K562 (cell line): ENCODE results near the gene WT1. TPM values are rescaled to one million over a fixed set of nuclear protein-coding genes. Genes with fewer than 3 reads are reported as not detected.

Experiments used
- FOXJ2 ChIP-seq: fragments of 200-800 bp; sonication (Bioruptor generic); IDR thresholded peaks from 2 replicates; pipeline ENCODE4 v1.6.1; 2016; ENCODE audit warnings: missing genetic modification characterization, missing compliant biosample characterization
- GTF2F1 ChIP-seq: IDR thresholded peaks from 2 replicates; pipeline ENCODE4 v1.6.1; 2011; ENCODE audit warnings: low read depth, low read length, improper control_type of control experiment
- KLF16 ChIP-seq: IDR thresholded peaks from 2 replicates; pipeline ENCODE4 v1.6.1; 2016; ENCODE audit warnings: antibody characterized with exemption
- KLF6 ChIP-seq: fragments of 250-450 bp; sonication (Bioruptor Pico); IDR thresholded peaks from 2 replicates; pipeline ENCODE4 v1.4.0; 2020; ENCODE audit warnings: mild to moderate bottlenecking, moderate library complexity, borderline replicate concordance
- LEF1 ChIP-seq: fragments of 450-650 bp; IDR thresholded peaks from 2 replicates; pipeline ENCODE4 v1.6.1; 2016; ENCODE audit warnings: mild to moderate bottlenecking
- SIX5 ChIP-seq, 2 experiments: IDR thresholded peaks; 2 replicates each; pipeline ENCODE4 v1.6.1; 2011; ENCODE audit warnings: low read length in 2 of 2, borderline replicate concordance in 1 of 2, low read depth in 1 of 2, mild to moderate bottlenecking in 1 of 2, moderate library complexity in 1 of 2; ENCODE audit not compliant: insufficient read depth in 1 of 2
- WHSC1 ChIP-seq: IDR thresholded peaks from one replicate; pipeline ENCODE4 v1.6.1; 2012; ENCODE audit warnings: low read length, control low read depth, inconsistent platforms
- YY1 ChIP-seq, 3 experiments: IDR thresholded peaks; 2 replicates each; pipeline ENCODE4 v1.6.1; 2011; ENCODE audit warnings: low read length in 2 of 3, mild to moderate bottlenecking in 2 of 3, moderate library complexity in 2 of 3, borderline replicate concordance in 1 of 3, control low read depth in 1 of 3, low read depth in 1 of 3; ENCODE audit not compliant: insufficient read depth in 3 of 3, insufficient replicate concordance in 2 of 3, control insufficient read depth in 1 of 3, insufficient read length in 1 of 3; ENCODE audit errors: extremely low read depth in 1 of 3
- ZNF140 ChIP-seq: fragments of 250-450 bp; sonication (Bioruptor Pico); IDR thresholded peaks from 2 replicates; pipeline ENCODE4 v1.8.0; 2021; ENCODE audit warnings: moderate library complexity, mild to moderate bottlenecking, inconsistent platforms
- ZNF408 ChIP-seq: fragments of 250-450 bp; sonication (Bioruptor Pico); IDR thresholded peaks from 2 replicates; pipeline ENCODE4 v1.4.0; 2020; ENCODE audit warnings: low read depth, mild to moderate bottlenecking, moderate library complexity
- polyA plus RNA-seq, 8 experiments: library from polyadenylated mRNA; depleted of rRNA in 4 of 8; stranded (reverse) in 5 of 8; unstranded in 3 of 8; fragments of >200 nt; fragmentation: Nextera tagmentation in 2 of 8; fragmentation: Illumina TruSeq in 1 of 8; extraction: Ambion mirVana in 2 of 8; extraction: Trizol in 1 of 8; gene quantifications; 2 replicates each; pipeline versions ENCODE4 v1.2.1 to v1.2.3, GENCODE V29; 2011 to 2014; ENCODE audit warnings: inconsistent platforms in 1 of 8, missing spikeins in 1 of 8
- total RNA-seq, 7 experiments: library from RNA; depleted of rRNA in 6 of 7; stranded (reverse); fragments of >200 nt in 6 of 7; fragmentation: Illumina TruSeq in 2 of 7; extraction: Trizol in 2 of 7; gene quantifications; 2 replicates each; pipeline versions ENCODE4 v1.2.1 to v1.2.3, GENCODE V29; 2011 to 2021; ENCODE audit warnings: low replicate concordance in 1 of 7
- TF ChIP-seq, protein P1 (sequence below): fragments of 450-650 bp; IDR thresholded peaks from 2 replicates; pipeline ENCODE4 v1.6.1; 2017; ENCODE audit warnings: antibody characterized with exemption
- TF ChIP-seq, protein P2 (sequence below), 2 experiments: fragments of 450-650 bp; IDR thresholded peaks; 2 replicates each; pipeline ENCODE4 v1.6.1; 2016; ENCODE audit warnings: mild to moderate bottlenecking in 2 of 2, borderline replicate concordance in 1 of 2, low read depth in 1 of 2, moderate library complexity in 1 of 2
- TF ChIP-seq, protein P3 (sequence below): fragments of 450-650 bp; IDR thresholded peaks from 2 replicates; pipeline ENCODE4 v1.6.1; 2016; ENCODE audit warnings: borderline replicate concordance
- TF ChIP-seq, protein P4 (sequence below): sonication (generic); formaldehyde crosslinking; IDR thresholded peaks from 2 replicates; pipeline ENCODE4 v1.8.0; 2022; ENCODE audit warnings: mild to moderate bottlenecking, missing genetic modification reagents

The WT1 gene
- total and polyA plus RNA-seq, 9 of the 15 experiments (the other 6 are each of a cell fraction or from before 2014, with no cell fraction given) = 7.1 to 33.8 (median 19.4) TPM

DNA sequence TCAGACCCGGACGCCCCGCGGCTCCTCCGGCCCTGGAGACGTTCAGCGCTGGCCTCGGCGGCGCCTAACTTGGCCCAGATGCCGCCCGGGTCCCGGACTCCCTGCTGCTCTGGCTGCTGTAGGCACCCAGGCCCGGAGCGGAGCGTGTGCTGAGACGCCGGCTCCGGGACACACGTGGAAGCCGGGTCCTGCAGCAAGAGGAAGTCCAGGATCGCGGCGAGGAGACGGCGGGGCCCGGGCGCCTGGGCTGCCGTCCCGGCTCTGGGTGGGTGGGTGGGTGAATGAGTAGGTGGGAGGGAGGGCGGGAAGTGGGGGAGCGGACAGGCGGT, 223 bp downstream of the WT1 start (continued):
- TF ChIP-seq, protein P1, sequence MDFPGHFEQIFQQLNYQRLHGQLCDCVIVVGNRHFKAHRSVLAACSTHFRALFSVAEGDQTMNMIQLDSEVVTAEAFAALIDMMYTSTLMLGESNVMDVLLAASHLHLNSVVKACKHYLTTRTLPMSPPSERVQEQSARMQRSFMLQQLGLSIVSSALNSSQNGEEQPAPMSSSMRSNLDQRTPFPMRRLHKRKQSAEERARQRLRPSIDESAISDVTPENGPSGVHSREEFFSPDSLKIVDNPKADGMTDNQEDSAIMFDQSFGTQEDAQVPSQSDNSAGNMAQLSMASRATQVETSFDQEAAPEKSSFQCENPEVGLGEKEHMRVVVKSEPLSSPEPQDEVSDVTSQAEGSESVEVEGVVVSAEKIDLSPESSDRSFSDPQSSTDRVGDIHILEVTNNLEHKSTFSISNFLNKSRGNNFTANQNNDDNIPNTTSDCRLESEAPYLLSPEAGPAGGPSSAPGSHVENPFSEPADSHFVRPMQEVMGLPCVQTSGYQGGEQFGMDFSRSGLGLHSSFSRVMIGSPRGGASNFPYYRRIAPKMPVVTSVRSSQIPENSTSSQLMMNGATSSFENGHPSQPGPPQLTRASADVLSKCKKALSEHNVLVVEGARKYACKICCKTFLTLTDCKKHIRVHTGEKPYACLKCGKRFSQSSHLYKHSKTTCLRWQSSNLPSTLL = no peak
- TF ChIP-seq LEF1 = no peak
- TF ChIP-seq WHSC1 = no peak
- TF ChIP-seq, protein P2, sequence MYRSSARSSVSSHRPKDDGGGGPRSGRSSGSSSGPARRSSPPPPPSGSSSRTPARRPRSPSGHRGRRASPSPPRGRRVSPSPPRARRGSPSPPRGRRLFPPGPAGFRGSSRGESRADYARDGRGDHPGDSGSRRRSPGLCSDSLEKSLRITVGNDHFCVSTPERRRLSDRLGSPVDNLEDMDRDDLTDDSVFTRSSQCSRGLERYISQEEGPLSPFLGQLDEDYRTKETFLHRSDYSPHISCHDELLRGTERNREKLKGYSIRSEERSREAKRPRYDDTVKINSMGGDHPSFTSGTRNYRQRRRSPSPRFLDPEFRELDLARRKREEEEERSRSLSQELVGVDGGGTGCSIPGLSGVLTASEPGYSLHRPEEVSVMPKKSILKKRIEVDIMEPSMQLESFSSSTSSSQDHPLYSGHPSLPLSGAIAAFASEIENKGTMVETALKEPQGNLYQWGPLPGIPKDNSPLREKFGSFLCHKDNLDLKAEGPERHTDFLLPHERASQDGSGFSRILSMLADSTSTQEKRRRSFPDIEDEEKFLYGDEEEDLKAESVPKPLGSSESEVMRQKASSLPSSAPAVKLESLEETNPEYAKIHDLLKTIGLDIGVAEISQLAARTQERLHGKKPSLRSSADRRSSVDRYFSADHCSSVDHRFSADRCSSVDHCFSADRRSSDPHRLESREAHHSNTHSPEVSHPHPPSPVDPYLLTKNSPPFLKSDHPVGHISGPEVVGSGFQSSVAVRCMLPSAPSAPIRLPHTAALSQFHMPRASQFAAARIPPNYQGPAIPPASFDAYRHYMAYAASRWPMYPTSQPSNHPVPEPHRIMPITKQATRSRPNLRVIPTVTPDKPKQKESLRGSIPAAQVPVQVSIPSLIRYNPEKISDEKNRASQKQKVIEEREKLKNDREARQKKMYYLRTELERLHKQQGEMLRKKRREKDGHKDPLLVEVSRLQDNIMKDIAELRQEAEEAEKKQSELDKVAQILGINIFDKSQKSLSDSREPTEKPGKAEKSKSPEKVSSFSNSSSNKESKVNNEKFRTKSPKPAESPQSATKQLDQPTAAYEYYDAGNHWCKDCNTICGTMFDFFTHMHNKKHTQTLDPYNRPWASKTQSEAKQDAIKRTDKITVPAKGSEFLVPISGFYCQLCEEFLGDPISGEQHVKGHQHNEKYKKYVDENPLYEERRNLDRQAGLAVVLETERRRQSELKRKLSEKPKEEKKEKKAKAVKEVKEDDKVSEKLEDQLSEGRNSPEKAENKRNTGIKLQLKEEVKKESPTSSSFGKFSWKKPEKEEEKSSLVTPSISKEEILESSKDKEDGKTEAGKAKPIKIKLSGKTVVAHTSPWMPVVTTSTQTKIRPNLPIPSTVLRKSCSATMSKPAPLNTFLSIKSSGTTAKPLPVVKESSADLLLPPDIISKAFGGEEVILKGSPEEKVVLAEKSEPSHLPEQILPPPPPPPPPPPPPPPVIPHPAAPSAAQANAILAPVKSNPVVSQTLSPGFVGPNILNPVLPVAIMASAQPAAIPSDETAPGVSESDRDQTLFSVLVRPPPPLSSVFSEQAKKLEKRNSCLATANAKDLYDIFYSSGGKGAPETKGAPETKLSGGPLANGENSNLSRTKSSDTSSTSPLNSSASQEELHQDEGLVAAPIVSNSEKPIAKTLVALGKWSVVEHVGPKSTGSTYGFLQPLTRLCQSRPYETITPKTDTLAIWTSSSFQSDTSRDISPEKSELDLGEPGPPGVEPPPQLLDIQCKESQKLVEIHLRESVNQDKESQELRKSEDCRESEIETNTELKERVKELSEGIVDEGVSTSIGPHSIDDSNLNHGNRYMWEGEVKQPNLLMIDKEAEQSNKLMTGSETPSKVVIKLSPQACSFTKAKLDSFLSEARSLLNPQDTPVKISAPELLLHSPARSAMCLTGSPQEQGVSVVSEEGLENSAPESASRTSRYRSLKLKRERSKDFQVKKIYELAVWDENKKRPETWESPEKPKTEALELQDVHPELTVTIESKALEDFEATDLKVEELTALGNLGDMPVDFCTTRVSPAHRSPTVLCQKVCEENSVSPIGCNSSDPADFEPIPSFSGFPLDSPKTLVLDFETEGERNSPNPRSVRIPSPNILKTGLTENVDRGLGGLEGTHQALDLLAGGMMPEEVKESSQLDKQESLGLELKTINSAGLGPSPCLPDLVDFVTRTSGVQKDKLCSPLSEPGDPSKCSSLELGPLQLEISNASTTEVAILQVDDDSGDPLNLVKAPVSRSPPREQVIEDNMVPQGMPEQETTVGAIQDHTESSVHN (IDR thresholded peaks at IDR 0.05; ENCODE audit: borderline replicate concordance in 1 of 2, low read depth in 1 of 2) = no peak
- TF ChIP-seq, protein P3, sequence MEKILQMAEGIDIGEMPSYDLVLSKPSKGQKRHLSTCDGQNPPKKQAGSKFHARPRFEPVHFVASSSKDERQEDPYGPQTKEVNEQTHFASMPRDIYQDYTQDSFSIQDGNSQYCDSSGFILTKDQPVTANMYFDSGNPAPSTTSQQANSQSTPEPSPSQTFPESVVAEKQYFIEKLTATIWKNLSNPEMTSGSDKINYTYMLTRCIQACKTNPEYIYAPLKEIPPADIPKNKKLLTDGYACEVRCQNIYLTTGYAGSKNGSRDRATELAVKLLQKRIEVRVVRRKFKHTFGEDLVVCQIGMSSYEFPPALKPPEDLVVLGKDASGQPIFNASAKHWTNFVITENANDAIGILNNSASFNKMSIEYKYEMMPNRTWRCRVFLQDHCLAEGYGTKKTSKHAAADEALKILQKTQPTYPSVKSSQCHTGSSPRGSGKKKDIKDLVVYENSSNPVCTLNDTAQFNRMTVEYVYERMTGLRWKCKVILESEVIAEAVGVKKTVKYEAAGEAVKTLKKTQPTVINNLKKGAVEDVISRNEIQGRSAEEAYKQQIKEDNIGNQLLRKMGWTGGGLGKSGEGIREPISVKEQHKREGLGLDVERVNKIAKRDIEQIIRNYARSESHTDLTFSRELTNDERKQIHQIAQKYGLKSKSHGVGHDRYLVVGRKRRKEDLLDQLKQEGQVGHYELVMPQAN = no peak
- TF ChIP-seq YY1 (IDR thresholded peaks at IDR 0.05; ENCODE audit: borderline replicate concordance in 1 of 3, control insufficient read depth in 1 of 3, extremely low read depth in 1 of 3, insufficient read depth in 3 of 3, insufficient read length in 1 of 3, insufficient replicate concordance in 2 of 3, low read depth in 1 of 3, low read length in 2 of 3) = no peak
- TF ChIP-seq ZNF140 = no peak
- TF ChIP-seq, protein P4, sequence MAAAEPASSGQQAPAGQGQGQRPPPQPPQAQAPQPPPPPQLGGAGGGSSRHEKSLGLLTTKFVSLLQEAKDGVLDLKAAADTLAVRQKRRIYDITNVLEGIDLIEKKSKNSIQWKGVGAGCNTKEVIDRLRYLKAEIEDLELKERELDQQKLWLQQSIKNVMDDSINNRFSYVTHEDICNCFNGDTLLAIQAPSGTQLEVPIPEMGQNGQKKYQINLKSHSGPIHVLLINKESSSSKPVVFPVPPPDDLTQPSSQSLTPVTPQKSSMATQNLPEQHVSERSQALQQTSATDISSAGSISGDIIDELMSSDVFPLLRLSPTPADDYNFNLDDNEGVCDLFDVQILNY (CRISPR knock-in tag) = no peak
- no peak for TF ChIP-seq KLF16
- no peak for TF ChIP-seq SIX5 (IDR thresholded peaks at IDR 0.05; ENCODE audit: borderline replicate concordance in 1 of 2, insufficient read depth in 1 of 2, low read depth in 1 of 2, low read length in 2 of 2)
- TF ChIP-seq ZNF408 (CRISPR knock-in tag) = no peak
- TF ChIP-seq FOXJ2 (tag) = no peak
- TF ChIP-seq KLF6 (CRISPR knock-in tag) = no peak
- no peak for TF ChIP-seq GTF2F1
